Breast epithelium (tissue), 4 donors: Measurements from ENCODE around the gene RTL3. TPM values are rescaled to one million over a fixed set of nuclear protein-coding genes. Genes with fewer than 3 reads are reported as not detected.
"Not testable (repeated sequence)": the region's sequence is repeated elsewhere in the genome, so short reads cannot be mapped to it uniquely, and the experiment has no call there.

Experiments used
- DNase-seq, 2 donors: peaks; one replicate each; pipeline ENCODE4 v3.0.0-alpha.2; 2019; ENCODE audit warnings: low spot score in 2 of 2
- H3K27ac ChIP-seq, 2 donors: fragments of 200-600 bp; sonication (generic) in 1 of 2; one replicate each; pipeline ENCODE4 v1.5.1; 2016 to 2019; ENCODE audit warnings: mild to moderate bottlenecking in 1 of 2
- H3K27me3 ChIP-seq, 2 donors: fragments of 200-600 bp; sonication (generic) in 1 of 2; one replicate each; pipeline versions ENCODE4 v1.5.1 to v1.6.0; 2017 to 2019; ENCODE audit warnings: control low read depth in 1 of 2, mild to moderate bottlenecking in 1 of 2
- H3K36me3 ChIP-seq: fragments of 200-600 bp; one replicate; pipeline ENCODE4 v1.5.1; 2019
- H3K4me1 ChIP-seq, 2 donors: fragments of 200-600 bp; sonication (generic); one replicate each; pipeline ENCODE4 v1.5.1; 2016 to 2019; ENCODE audit warnings: control low read depth in 1 of 2
- H3K4me3 ChIP-seq, 3 donors: fragments of 200-600 bp; sonication (generic); 1 replicate in 2 of 3; 2 replicates in 1 of 3; pipeline ENCODE4 v1.5.1; 2016 to 2019; ENCODE audit warnings: mild to moderate bottlenecking in 3 of 3, moderate library complexity in 2 of 3
- H3K9me3 ChIP-seq, 2 donors: fragments of 200-600 bp; sonication (generic) in 1 of 2; one replicate each; pipeline ENCODE4 v1.5.1; 2016 to 2019; ENCODE audit warnings: control low read depth in 1 of 2
- POLR2A ChIP-seq: fragments of 450-650 bp; IDR thresholded peaks from one replicate; pipeline ENCODE4 v1.6.1; 2016; ENCODE audit warnings: antibody characterized with exemption, mild to moderate bottlenecking, moderate library complexity
- POLR2AphosphoS5 ChIP-seq, 3 donors: sonication (generic); formaldehyde crosslinking; IDR thresholded peaks; one replicate each; pipeline ENCODE4 v1.6.1; 2017; ENCODE audit warnings: antibody characterized with exemption in 3 of 3
- intact Hi-C: fragments of 100-400 bp; cut with DNase I; formaldehyde crosslinking; loops from one replicate; pipeline ENCODE4 v1.15.1; 2023; ENCODE audit warnings: low total_unique reads
- total RNA-seq, 3 donors: library from RNA; depleted of rRNA; stranded (reverse); fragments of >200 nt; gene quantifications; one replicate each; pipeline ENCODE4 v1.1.0, GENCODE V29; 2016
- TF ChIP-seq, protein P1 (sequence below), 3 donors: fragments of 450-650 bp; IDR thresholded peaks; one replicate each; pipeline ENCODE4 v1.5.1; 2016 to 2017; ENCODE audit warnings: antibody characterized with exemption in 3 of 3, mild to moderate bottlenecking in 3 of 3, moderate library complexity in 3 of 3

The RTL3 gene
- total RNA-seq, 3 donors from 2014 or later: 0.44 to 1.6 TPM; not detected in 1

DNA sequence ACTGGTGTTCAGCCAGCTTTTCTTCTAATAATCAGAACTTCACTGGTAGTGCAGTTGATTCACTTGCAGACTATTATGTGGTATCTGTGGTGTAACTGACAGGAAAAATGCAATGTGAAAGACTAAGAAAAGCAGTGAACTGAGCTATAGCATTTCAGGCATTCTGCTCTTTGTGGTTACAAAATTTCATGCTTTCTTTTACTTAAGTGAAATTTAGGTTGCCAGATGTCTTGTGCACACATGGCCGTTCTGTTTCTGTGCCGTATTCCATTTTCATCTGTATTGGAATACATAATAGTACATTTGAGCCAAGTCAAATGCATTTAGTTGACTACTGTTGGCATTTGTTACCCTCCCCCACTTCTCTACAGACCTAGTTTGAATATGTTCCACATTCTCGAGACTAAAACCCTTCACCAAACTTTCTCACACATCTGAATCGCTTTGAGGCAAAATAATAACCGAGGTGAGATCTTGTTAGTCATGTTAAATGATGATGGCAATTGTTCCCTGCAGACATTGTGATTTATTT is 8.2 kb downstream of the RTL3 start:
- no peak overlapping the region for H3K4me3 ChIP-seq
- no peak overlapping the region for H3K27ac ChIP-seq
- peaks cover 0 to 12% of the 10 kb centered on the region in 2 donors for H3K9me3 ChIP-seq
- no peaks in the 10 kb centered on the region for H3K36me3 ChIP-seq
- no peak for TF ChIP-seq POLR2A
- no peak for TF ChIP-seq POLR2AphosphoS5 (IDR thresholded peaks at IDR 0.05)
- TF ChIP-seq, protein P1, sequence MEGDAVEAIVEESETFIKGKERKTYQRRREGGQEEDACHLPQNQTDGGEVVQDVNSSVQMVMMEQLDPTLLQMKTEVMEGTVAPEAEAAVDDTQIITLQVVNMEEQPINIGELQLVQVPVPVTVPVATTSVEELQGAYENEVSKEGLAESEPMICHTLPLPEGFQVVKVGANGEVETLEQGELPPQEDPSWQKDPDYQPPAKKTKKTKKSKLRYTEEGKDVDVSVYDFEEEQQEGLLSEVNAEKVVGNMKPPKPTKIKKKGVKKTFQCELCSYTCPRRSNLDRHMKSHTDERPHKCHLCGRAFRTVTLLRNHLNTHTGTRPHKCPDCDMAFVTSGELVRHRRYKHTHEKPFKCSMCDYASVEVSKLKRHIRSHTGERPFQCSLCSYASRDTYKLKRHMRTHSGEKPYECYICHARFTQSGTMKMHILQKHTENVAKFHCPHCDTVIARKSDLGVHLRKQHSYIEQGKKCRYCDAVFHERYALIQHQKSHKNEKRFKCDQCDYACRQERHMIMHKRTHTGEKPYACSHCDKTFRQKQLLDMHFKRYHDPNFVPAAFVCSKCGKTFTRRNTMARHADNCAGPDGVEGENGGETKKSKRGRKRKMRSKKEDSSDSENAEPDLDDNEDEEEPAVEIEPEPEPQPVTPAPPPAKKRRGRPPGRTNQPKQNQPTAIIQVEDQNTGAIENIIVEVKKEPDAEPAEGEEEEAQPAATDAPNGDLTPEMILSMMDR (IDR thresholded peaks at IDR 0.05): no peak
- no peak for DNase-seq
- intact Hi-C loops: no loop called here
- no peaks in the 10 kb centered on the region for H3K4me1 ChIP-seq
- H3K27me3 ChIP-seq: peaks cover 0 to 29% of the 10 kb centered on the region in 2 donors

DNA sequence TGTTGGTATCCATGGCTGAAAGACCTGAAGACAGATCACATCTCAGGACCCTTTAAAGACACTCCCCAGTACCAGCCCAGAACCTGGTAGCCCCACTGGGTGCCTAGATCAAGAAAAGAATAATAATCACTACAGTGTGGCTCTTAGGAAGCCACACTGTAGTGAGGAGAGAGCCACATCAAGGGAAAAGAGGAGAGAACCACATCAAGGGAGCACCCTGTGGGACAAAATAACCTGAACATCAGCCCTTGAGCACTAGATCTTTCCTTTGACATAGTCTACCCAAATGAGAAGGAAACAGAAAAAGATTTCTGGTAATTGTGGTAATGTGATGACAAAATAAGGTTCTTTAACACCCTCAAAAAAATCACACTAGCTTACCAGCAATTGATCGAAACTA is 15.3 kb downstream of the RTL3 start:
- Histone ChIP-seq H3K4me3 (no peak overlapping the region), H3K4me1 (no peaks in the 10 kb centered on the region), H3K36me3 (no peaks in the 10 kb centered on the region), H3K9me3 (peaks cover 0 to 12% of the 10 kb centered on the region in 2 donors), H3K27me3 (peaks cover 0 to 18% of the 10 kb centered on the region in 2 donors), H3K27ac (no peak overlapping the region)
- DNase-seq: no peak
- TF ChIP-seq POLR2AphosphoS5 (IDR thresholded peaks at IDR 0.05) (no peak), POLR2A (no peak)
- TF ChIP-seq, protein P1 (IDR thresholded peaks at IDR 0.05): no peak
- intact Hi-C loops: no loop called here

DNA sequence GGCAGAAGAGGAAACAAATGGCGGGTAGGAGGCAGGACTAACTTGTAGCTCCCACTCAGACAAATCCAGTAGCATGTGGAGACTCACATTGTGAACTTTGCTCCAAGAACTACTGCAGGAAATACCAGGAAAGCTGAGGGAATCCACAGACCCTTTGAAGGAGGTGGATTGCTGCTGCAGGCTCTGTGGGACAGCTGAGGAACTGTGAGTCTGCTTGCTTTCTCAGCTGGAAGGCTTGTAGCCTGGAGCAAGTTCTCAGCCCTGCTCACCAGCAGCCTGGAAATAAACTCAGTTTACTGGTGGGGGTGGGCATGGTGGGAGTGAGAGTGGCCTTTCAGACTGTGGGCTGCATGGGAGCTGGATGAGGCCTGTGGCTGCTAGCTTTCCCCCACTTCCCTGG is 16.0 kb downstream of the RTL3 start:
- no peak overlapping the region for H3K4me3 ChIP-seq
- peaks cover 0 to 20% of the 10 kb centered on the region in 2 donors for H3K27me3 ChIP-seq
- H3K36me3 ChIP-seq: no peaks in the 10 kb centered on the region
- DNase-seq: no peak
- intact Hi-C loops: no loop called here
- TF ChIP-seq POLR2AphosphoS5 (IDR thresholded peaks at IDR 0.05) (no peak), POLR2A (no peak)
- TF ChIP-seq, protein P1 (IDR thresholded peaks at IDR 0.05): no peak
- H3K27ac ChIP-seq: no peak overlapping the region
- no peaks in the 10 kb centered on the region for H3K4me1 ChIP-seq
- H3K9me3 ChIP-seq: peaks cover 0 to 6% of the 10 kb centered on the region in 2 donors

DNA sequence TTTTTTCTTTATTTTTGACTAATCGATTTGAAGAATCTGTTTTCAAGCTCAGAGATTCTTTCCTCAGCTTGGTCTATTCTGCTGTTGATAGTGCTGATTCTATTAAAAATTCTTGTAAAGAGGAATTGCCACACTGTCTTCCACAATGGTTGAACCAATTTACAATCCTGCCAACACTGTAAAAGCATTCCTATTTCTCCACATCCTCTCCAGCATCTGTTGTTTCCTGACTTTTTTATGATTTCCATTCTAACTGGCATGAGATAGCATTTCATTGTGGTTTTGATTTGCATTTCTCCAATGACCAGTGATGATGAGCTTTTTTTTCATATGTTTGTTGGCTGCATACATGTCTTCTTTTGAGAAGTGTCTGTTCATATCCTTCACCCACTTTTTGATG is 23.0 kb downstream of the RTL3 start:
- H3K27ac ChIP-seq, DNase-seq, H3K36me3 ChIP-seq, H3K4me3 ChIP-seq, intact Hi-C loops, H3K4me1 ChIP-seq: not testable (repeated sequence)
- peaks cover 11 to 13% of the 10 kb centered on the region in 2 donors for H3K9me3 ChIP-seq
- peaks cover 0 to 11% of the 10 kb centered on the region in 2 donors for H3K27me3 ChIP-seq

DNA sequence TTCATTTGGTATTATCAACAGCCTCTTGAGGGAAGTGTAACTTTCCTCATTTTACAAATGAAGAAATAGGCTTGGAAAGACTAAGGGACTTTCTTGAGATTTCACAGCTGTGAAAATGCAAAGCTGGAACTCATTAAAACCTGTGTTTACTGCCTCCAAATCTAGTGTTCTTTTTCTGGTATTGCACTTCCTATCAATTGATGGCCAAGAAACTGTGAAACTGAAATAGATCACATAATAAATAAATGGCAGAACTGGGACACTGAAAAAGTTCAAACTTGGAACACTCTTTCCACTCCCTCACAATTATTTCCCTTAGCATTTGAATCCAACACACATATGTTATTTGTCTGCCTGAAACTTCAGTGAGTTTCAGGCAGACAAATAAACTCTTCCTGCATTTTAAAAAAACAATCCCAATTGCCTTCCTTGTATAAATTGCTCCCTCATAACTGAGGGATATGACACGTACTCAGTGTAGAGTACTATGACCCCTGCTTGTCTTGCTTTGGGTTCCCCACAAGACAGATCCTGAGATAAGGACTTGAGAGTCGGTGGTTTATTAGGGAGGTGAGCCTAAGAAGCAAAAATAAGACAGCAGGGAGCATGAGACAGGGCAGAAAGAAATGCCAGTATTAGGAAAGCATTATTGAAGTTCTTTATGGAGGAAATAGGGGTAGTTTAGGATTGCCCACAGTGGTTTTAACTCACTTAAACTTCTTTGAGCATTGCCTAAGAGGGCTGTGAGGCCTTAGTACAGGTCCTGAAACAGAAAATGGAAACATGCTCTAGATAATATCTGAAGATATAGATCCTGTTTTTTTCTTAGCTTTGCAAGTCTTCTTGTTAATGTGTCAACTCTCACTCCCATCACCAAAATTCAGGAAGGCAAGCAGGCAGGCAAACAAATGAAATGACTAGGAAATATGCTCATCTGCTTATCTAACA is 33.9 kb downstream of the RTL3 start:
- Histone ChIP-seq H3K9me3 (no peaks in the 10 kb centered on the region), H3K4me1 (no peaks in the 10 kb centered on the region), H3K4me3 (no peak overlapping the region), H3K27me3 (no peaks in the 10 kb centered on the region), H3K36me3 (no peaks in the 10 kb centered on the region), H3K27ac (peak overlapping the region; percentile 1 to 38)
- intact Hi-C loops: no loop called here
- no peak for DNase-seq
- TF ChIP-seq, protein P1 (IDR thresholded peaks at IDR 0.05): no peak
- TF ChIP-seq POLR2A: no peak
- no peak for TF ChIP-seq POLR2AphosphoS5 (IDR thresholded peaks at IDR 0.05)
